AG08396 (cell line): ENCODE data around the gene BAHD1.

Experiments used
- DNase-seq: peaks from one replicate; pipeline ENCODE4 v3.0.0; 2012; ENCODE audit warnings: low spot score, mixed read lengths

The BAHD1 gene

GRCh38 chr15:40498891-40499290 lies 58.1 kb downstream of the BAHD1 start:
- DNase-seq = no peak

- no peak for DNase-seq
Measured at GRCh38 chr15:40499931-40500330, 59.2 kb downstream of the BAHD1 start.

GRCh38 chr15:40500568-40501330 lies 60.0 kb downstream of the BAHD1 start:
- DNase-seq = no peak

GRCh38 chr15:40501487-40501886 lies 60.7 kb downstream of the BAHD1 start:
- no peak for DNase-seq

GRCh38 chr15:40506964-40507571 lies 66.3 kb downstream of the BAHD1 start:
- DNase-seq = peak; percentile 85

GRCh38 chr15:40508216-40508615 lies 67.5 kb downstream of the BAHD1 start:
- DNase-seq = no peak

GRCh38 chr15:40510201-40510600 lies 69.4 kb downstream of the BAHD1 start:
- DNase-seq = no peak

- no peak for DNase-seq
Measured at GRCh38 chr15:40511093-40511471, 70.3 kb downstream of the BAHD1 start.

GRCh38 chr15:40511472-40512133 lies 70.8 kb downstream of the BAHD1 start:
- DNase-seq = peak; percentile 87

- no peak for DNase-seq
Measured at GRCh38 chr15:40512440-40512839, 71.7 kb downstream of the BAHD1 start.

- no peak for DNase-seq
Measured at GRCh38 chr15:40513609-40514008, 72.9 kb downstream of the BAHD1 start.

- no peak for DNase-seq
Measured at GRCh38 chr15:40516322-40516721, 75.6 kb downstream of the BAHD1 start.
